PC-3 (cell line): ENCODE results near the gene CREBBP. TPM values are rescaled to one million over a fixed set of nuclear protein-coding genes. Genes with fewer than 3 reads are reported as not detected.

Experiments
- ATAC-seq: fragments of 200-7000 bp; cut with Tn5 transposase; 2 replicates; pipeline ENCODE4 v1.9.1; 2020; ENCODE audit warnings: mild to moderate bottlenecking, moderate library complexity
- BruUV-seq: library from RNA; stranded (reverse); fragments of 400-500 nt; replicated peaks from 2 replicates; lab custom pipeline; 2021; lab: Mats Ljungman, UMichigan
- CTCF ChIA-PET: fragments of 300-600 bp; sonication (Branson Sonifier 250); formaldehyde crosslinking; loops from one replicate; lab custom pipeline; 2022; ENCODE audit warnings: antibody characterized with exemption; lab: Charles Lee
- POLR2A ChIA-PET: fragments of 300-600 bp; sonication (Branson Sonifier 250); formaldehyde crosslinking; loops from one replicate; lab custom pipeline; 2022; ENCODE audit warnings: antibody characterized with exemption; ENCODE audit not compliant: unreplicated experiment; lab: Charles Lee
- DNase-seq: peaks from one replicate; pipeline ENCODE4 v3.0.0-alpha.2; 2015
- H2AFZ ChIP-seq: fragments of 300-600 bp; sonication (generic); 2 replicates; pipeline ENCODE4 v1.6.0; 2016; ENCODE audit warnings: antibody characterized with exemption, low read length
- H3F3A ChIP-seq: fragments of 300-600 bp; sonication (generic); one replicate; pipeline ENCODE4 v1.6.0; 2017; ENCODE audit warnings: antibody characterized with exemption, low read length, control low read depth, mild to moderate bottlenecking; ENCODE audit not compliant: unreplicated experiment
- H3K27ac ChIP-seq: fragments of 300-600 bp; sonication (generic); 2 replicates; pipeline ENCODE4 v1.5.1; 2016; ENCODE audit warnings: mild to moderate bottlenecking, low read length
- H3K27me3 ChIP-seq: fragments of 300-600 bp; sonication (generic); 2 replicates; pipeline ENCODE4 v1.6.1; 2016; ENCODE audit warnings: low read length, mixed read lengths
- H3K36me3 ChIP-seq: fragments of 300-600 bp; sonication (generic); 2 replicates; pipeline ENCODE4 v1.6.1; 2016; ENCODE audit warnings: low read depth, mixed run types, low read length, mixed read lengths
- H3K4me1 ChIP-seq: fragments of 300-600 bp; sonication (generic); 2 replicates; pipeline ENCODE4 v1.5.1; 2016; ENCODE audit warnings: low read length; ENCODE audit not compliant: insufficient read depth
- H3K4me2 ChIP-seq: fragments of 300-600 bp; sonication (generic); 2 replicates; pipeline ENCODE4 v1.6.0; 2016; ENCODE audit warnings: low read length
- H3K4me3 ChIP-seq: fragments of 300-600 bp; sonication (generic); 2 replicates; pipeline ENCODE4 v1.5.1; 2016; ENCODE audit warnings: mild to moderate bottlenecking, low read length, mixed read lengths
- H3K79me2 ChIP-seq: fragments of 300-600 bp; sonication (generic); 2 replicates; pipeline ENCODE4 v1.6.1; 2017; ENCODE audit warnings: low read length, mixed read lengths
- H3K9ac ChIP-seq: fragments of 300-600 bp; sonication (generic); 2 replicates; pipeline ENCODE4 v1.6.0; 2016; ENCODE audit warnings: mild to moderate bottlenecking, low read length
- H3K9me2 ChIP-seq: fragments of 300-600 bp; sonication (generic); replicated peaks from 2 replicates; pipeline ENCODE4 v1.6.1; 2016; ENCODE audit warnings: mixed run types, low read length, mixed read lengths
- H3K9me3 ChIP-seq: fragments of 300-600 bp; sonication (generic); 2 replicates; pipeline ENCODE4 v1.6.1; 2016; ENCODE audit warnings: low read length, mixed read lengths
- H4K20me1 ChIP-seq: fragments of 300-600 bp; sonication (generic); 2 replicates; pipeline ENCODE4 v1.6.1; 2016; ENCODE audit warnings: low read length, mixed read lengths
- EZH2 ChIP-seq: fragments of 300-600 bp; sonication (generic); IDR thresholded peaks from one replicate; pipeline ENCODE4 v1.6.1; 2017; ENCODE audit warnings: antibody characterized with exemption, mild to moderate bottlenecking, low read length; ENCODE audit not compliant: unreplicated experiment
- EZH2phosphoT487 ChIP-seq: fragments of 300-600 bp; sonication (generic); IDR thresholded peaks from 2 replicates; pipeline ENCODE4 v1.6.1; 2018; ENCODE audit warnings: mild to moderate bottlenecking, antibody characterized with exemption, low read length, borderline replicate concordance
- intact Hi-C: fragments of 100-400 bp; cut with micrococcal nuclease; formaldehyde crosslinking; loops from 2 replicates; pipeline ENCODE4 v1.9.0; 2023
- total RNA-seq: library from RNA; depleted of rRNA; stranded (reverse); fragments of >200 nt; gene quantifications from 2 replicates; pipeline ENCODE4 v1.2.3, GENCODE V29; 2014
- TF ChIP-seq, protein P1 (sequence below): fragments of 300-600 bp; sonication (generic); conservative IDR thresholded peaks from 2 replicates; pipeline ENCODE4 v1.5.1; 2017; ENCODE audit warnings: antibody characterized with exemption, low read depth, mild to moderate bottlenecking, low read length

CREBBP gene
- total RNA-seq, 1 experiment from 2014 or later = 21.9 TPM

- Histone ChIP-seq H3K9ac (no peak overlapping the region), H2AFZ (no peak overlapping the region), H3K36me3 (no peaks in the 10 kb centered on the region), H3F3A (no peaks in the 10 kb centered on the region), H3K27me3 (no peaks in the 10 kb centered on the region), H3K79me2 (no peaks in the 10 kb centered on the region), H3K9me3 (no peaks in the 10 kb centered on the region), H3K27ac (no peak overlapping the region), H3K4me1 (no peaks in the 10 kb centered on the region), H3K4me2 (no peak overlapping the region), H4K20me1 (no peaks in the 10 kb centered on the region), H3K9me2 (no peaks in the 10 kb centered on the region), H3K4me3 (no peak overlapping the region)
- intact Hi-C loops = no loop called here
- TF ChIP-seq EZH2phosphoT487 (no peak), EZH2 (no peak)
- TF ChIP-seq, protein P1, sequence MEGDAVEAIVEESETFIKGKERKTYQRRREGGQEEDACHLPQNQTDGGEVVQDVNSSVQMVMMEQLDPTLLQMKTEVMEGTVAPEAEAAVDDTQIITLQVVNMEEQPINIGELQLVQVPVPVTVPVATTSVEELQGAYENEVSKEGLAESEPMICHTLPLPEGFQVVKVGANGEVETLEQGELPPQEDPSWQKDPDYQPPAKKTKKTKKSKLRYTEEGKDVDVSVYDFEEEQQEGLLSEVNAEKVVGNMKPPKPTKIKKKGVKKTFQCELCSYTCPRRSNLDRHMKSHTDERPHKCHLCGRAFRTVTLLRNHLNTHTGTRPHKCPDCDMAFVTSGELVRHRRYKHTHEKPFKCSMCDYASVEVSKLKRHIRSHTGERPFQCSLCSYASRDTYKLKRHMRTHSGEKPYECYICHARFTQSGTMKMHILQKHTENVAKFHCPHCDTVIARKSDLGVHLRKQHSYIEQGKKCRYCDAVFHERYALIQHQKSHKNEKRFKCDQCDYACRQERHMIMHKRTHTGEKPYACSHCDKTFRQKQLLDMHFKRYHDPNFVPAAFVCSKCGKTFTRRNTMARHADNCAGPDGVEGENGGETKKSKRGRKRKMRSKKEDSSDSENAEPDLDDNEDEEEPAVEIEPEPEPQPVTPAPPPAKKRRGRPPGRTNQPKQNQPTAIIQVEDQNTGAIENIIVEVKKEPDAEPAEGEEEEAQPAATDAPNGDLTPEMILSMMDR = no peak
- CTCF ChIA-PET = interaction anchor here (0.5 kb wide), 1 partner anchor 123 kb away, joined by 4 read pairs; no protein-coding TSS in a partner anchor
- ATAC-seq (no peak), DNase-seq (no peak)
- POLR2A ChIA-PET = no interaction called here
- no TSS peak for BruUV-seq
Observed at GRCh38 chr16:3725276-3725675, 155.2 kb downstream of the CREBBP start.

GRCh38 chr16:3722508-3722907, 158.0 kb downstream of the CREBBP start:
- ChIA-PET CTCF (no interaction called here), POLR2A (no interaction called here)
- Histone ChIP-seq H3K27ac (no peak overlapping the region), H4K20me1 (no peaks in the 10 kb centered on the region), H3F3A (no peaks in the 10 kb centered on the region), H3K4me1 (peaks cover 6% of the 10 kb centered on the region), H3K4me3 (no peak overlapping the region), H3K9ac (no peak overlapping the region), H3K36me3 (no peaks in the 10 kb centered on the region), H2AFZ (no peak overlapping the region), H3K9me3 (no peaks in the 10 kb centered on the region), H3K79me2 (no peaks in the 10 kb centered on the region), H3K4me2 (no peak overlapping the region), H3K27me3 (no peaks in the 10 kb centered on the region), H3K9me2 (no peaks in the 10 kb centered on the region)
- DNase-seq (no peak), ATAC-seq (no peak)
- no peak for TF ChIP-seq EZH2phosphoT487
- no peak for TF ChIP-seq EZH2
- TF ChIP-seq, protein P1 = no peak
- intact Hi-C loops = no loop called here
- BruUV-seq = no TSS peak

DNA sequence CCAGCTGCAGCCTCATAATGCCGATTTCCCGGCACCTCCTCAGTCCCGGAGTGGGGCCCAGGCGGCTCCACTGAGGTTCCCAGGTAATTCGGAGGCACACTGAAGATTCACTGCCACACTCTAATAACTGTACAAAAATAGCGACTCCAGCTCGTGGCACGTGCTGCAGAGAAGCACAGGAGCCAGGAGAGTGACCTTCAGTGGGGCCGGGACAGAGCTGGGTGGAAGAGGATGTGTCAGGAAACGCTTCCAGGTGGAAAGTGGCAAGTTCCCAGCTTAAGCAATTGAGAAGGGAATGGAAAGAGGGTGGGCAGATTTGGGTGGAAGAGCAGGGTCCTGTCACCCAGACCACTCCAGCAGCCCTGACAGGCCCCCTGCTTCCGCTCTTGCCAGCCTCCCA, 160.1 kb downstream of the CREBBP start:
- no peak for TF ChIP-seq EZH2
- no peak for TF ChIP-seq EZH2phosphoT487
- TF ChIP-seq, protein P1 = no peak
- Histone ChIP-seq H3K4me1 (peaks cover 10% of the 10 kb centered on the region), H3K79me2 (peaks cover 18% of the 10 kb centered on the region), H3K36me3 (no peaks in the 10 kb centered on the region), H2AFZ (no peak overlapping the region), H3K4me2 (no peak overlapping the region), H3F3A (no peaks in the 10 kb centered on the region), H3K4me3 (no peak overlapping the region), H3K9me2 (no peaks in the 10 kb centered on the region), H4K20me1 (no peaks in the 10 kb centered on the region), H3K9ac (no peak overlapping the region), H3K27me3 (no peaks in the 10 kb centered on the region), H3K9me3 (no peaks in the 10 kb centered on the region), H3K27ac (no peak overlapping the region)
- no TSS peak for BruUV-seq
- DNase-seq = no peak
- POLR2A ChIA-PET = no interaction called here
- no peak for ATAC-seq
- intact Hi-C loops = no loop called here
- CTCF ChIA-PET = no interaction called here
